Dermis blood vessel endothelial cell (primary cell): ENCODE data around the gene IL6ST. TPM values are rescaled to one million over a fixed set of nuclear protein-coding genes. Genes with fewer than 3 reads are reported as not detected.
A peak's percentile ranks its signal among the peaks of the same experiment; 100 is the strongest.
"Not testable (repeated sequence)": the region's sequence is repeated elsewhere in the genome, so short reads cannot be mapped to it uniquely, and the experiment has no call there.

Source experiments
- DNase-seq: peaks from one replicate; pipeline ENCODE4 v3.0.0; 2010
- total RNA-seq: library from RNA; depleted of rRNA; stranded (reverse); fragments of >200 nt; gene quantifications from 2 replicates; pipeline ENCODE4 v1.2.3, GENCODE V29; 2014

IL6ST gene
- total RNA-seq, 1 donor from 2014 or later: 749 TPM

DNA sequence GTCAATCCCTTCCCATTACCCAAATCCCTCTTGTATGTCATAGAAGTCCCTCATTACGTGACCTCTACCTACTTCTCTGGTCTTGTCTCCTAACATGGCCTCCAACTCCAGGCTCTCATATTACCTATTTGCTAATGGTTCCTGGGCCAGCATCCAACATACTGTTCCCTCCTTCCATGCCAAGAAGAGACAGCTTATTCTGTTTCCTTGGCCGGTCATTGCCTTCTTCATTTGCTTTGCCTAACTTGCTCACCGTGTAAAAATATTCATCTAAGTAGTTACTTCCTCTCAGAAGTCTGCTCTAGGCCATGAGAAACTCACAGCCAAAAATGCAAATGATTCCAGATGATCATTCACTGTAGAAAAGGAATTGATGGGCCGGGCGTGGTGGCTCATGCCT, 8.9 kb upstream of the IL6ST start:
- no peak for DNase-seq

DNA sequence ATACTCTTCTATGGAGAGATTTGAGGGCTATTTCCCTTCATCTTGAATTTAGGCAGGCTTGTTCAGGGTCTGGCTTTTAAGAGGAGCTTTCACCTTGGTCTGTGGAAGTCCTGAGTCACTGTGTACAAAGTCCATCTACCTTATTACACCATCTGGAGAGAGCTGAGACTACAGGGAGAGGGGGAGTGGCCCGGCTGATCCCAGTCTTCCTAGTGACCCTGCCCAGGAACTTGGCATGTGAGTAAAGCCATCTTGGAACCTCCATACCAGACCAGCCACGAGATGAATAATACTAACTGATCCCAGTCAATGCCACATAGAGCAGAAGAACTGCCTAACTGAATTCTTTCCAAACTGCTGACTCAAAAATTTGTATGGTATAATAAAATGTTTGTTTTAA, 8.4 kb upstream of the IL6ST start:
- DNase-seq: no peak

DNA sequence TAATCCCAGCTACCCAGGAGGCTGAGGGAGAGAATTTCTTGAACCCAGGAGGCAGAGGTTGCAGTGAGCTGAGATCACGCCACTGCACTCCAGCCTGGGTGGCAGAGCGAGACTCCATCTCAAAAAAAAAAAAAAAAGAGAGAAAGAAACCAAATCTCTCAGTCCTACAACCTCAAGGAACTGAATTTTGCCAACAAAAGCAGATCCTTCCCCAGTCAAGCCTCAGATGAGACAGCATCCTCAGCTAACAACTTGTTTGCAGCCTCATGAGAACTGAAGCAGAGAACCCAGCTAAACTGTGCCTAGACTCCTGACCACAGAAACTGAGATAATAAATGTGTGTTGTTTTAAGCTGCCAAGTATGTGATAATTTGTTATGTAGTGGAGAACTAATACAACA, 7.5 kb upstream of the IL6ST start:
- DNase-seq: no peak

DNA sequence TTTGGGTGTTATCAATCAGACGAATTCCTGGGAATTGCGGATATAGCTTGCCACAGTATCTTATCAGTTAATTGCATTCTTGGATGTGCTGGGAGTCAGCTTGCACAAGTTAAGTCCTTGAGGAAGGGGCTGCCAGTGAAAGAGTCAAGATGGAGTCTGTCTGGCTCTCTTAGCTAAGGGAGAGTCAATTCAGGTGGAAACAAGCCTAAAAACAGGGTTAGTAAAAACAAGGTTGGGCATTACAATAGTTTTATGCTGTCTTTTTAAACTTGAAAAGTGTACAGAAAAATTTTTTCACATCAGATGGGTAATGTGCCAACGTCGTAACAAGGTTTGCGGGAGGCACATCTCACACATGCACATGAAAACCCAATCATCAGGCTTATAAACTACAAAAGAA, 5.5 kb upstream of the IL6ST start:
- DNase-seq: not testable (repeated sequence)

DNA sequence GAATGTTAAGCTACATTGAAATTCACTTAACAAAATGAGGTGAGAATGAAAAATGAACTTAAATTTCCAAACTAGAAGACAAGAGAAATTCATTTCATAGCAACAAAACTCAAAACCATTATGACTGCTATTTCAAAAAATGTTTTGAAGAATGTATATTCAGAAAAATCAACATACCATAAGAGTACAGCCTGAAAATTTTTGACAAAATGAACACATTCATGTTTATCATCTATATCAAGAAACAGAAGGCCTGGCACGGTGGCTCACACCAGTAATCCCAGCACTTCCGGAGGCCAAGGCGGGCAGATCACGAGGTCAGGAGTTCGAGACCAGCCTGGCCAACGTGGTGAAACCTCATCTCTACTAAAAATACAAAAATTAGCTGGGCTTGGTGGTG, 4.2 kb upstream of the IL6ST start:
- DNase-seq: no peak

DNA sequence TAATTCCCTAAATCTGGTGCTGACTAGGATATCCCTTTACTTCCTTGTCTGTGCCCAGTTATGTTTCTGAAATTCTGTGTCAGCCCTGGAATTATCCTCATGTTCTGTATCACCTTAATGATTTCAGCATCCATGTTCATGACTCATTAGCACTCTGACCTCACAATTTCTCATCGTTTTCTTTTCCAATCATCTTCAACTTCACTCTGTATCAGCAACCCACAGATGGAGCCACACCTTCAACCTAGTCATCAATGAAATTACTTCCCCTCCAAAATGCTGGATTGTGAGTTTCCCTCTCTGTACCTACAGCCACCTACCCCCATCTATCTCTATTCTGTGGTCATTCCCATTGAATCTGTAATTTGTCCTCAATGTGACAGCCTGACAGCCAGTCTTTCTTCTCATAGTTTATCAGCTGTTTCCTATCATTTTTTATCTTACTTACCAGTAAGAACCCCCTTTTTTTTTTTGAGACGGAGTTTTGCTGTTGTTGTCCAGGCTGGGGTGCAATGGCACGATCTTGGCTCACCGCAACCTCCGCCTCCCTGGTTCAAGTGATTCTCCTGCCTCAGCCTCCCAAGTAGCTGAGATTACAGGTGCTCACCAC, 3.1 kb upstream of the IL6ST start:
- peak; percentile 38 for DNase-seq

DNA sequence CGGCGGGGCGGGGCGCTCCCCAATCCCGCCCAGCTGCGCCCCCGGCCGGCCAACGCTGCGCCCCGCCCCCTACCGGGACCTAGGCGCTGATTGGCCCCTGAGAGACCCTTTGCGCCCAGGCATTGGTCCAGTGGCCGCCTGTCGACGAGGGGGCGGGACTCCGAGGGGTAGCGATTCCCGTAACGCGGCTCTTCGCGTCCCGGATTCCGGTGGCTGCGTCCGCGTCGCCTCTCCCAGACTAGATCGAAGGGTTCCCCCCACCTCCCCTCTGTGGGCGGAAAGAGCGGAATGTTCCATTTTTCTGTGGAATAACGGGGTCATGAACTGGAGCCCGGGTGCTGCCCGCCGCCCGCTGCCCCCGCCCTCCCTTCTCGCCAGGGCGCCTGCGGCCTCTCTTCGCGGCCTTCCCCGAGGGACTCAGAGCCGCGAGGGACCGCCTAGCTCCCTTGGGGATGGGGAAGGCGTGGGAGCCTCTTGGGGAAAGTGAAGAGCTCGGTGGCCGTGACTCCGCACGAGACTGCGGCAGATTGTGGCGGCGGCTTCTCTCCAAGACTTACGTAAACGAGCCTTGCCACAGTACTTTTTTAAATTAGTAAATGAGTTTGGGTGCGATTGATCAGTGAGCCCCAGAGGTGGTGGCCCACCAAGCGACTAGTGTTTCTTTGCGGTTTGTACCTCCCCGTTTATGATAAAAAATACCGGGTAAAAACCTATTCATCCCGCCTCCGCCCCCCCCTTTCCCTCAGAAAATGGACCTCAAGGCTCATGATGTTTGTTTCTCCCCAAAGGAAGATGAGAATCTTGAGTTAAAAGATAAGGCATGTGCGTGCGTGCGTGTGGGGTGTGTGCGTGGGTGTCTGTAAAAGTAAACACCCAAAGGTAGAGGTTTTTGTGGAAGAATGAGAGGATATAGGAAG, 493 bp upstream of the IL6ST start:
- peak; percentile 99 for DNase-seq

DNA sequence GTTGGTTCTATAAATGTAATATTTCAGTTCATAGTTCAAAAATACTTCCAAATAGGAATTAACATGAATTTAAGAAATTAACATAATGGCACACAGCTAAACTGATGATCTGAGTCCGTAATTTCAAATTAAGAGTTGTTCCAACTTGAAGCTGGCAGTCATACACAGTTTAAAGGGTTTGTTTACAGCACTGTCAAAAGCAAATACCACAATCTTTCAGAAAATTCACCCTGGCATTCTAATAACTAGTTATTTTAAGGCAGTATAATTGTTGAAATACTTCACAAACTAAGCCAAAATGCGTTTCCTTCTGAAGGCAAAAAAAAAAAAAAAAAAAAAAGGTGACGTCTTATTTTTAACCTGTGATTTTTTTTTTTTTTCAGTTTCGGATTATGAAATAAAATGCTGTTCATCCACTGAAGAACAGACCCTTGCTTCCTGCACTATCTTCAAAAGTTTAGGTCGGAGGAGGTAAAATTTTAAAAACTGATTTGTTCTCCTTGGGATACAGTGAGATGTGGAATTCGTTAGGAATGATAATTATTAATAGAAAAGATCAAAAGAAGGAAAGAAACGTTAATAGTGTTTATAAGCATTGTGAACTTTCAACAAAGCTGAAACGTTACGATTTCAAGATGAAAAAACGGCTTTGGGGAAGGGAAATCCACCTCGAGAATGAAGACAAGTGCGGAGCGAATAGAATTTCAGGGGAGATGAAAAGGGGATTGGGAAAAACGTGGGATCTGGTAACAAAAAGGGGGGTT, 850 bp downstream of the IL6ST start:
- peak; percentile 27 for DNase-seq

DNA sequence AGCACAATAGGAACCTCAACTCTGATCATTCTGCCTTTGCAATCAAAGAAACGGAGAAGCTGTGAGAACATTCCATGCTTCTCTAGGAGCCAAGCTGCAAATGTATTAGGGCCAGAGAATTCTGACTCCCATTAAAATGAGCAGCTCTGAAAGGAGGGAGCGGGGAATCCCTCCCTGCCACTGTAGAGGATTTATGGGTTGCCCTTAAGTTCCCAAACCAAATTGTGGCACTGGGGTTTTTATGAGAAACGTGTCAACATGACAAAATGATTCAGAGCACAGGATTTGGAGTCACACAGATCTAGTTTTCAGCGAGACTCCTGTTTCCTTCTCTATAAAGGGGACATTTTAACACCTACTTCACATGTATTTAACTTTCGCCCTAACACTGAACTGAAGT, 1.8 kb downstream of the IL6ST start:
- peak; percentile 42 for DNase-seq

DNA sequence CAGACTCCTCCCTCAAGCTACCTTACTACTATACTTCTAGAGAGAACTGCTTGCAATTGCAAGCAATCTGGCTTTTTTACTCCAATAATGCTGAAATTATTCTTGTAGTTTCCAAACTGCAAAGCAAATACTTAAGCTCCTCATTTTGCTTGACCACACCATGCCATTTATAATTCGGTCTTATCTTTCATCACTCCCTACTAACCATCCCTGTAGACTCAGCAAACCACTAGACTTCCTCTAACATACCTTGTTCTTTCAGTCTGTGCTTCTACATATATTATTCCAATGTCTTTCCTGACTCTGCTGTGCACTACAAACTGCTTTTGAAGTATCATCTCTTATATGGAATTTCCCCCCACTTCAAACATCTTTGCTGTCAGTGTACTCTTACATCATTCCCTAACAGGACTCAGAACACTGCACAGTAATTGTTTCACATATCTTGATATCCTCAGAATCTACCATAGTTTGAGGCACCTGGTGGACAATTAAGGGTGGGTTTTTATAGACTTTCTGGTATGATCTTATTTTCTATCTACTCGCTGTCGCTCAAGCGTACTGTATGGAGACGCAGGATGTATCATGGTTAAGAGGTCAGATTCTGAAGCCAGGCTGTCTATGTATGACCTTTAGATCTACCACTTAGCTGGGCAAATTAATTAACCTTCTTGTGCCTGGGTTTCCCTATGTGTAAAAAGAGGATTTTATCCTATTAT, 2.8 kb downstream of the IL6ST start:
- peak; percentile 38 for DNase-seq

DNA sequence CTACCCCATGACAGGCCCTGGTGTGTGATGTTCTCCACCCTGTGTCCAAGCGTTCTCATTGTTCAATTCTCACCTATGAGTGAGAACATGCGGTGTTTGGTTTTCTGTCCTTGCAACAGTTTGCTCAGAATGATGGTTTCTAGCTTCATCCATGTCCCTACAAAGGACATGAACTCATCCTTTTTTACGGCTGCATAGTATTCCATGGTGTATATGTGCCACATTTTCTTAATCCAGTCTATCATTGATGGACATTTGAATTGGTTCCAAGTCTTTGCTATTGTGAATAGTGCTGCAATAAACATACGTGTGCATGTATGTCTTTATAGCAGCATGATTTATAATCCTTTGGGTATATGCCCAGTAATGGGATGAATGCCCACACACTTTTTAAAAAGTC, 3.9 kb downstream of the IL6ST start:
- not testable (repeated sequence) for DNase-seq

DNA sequence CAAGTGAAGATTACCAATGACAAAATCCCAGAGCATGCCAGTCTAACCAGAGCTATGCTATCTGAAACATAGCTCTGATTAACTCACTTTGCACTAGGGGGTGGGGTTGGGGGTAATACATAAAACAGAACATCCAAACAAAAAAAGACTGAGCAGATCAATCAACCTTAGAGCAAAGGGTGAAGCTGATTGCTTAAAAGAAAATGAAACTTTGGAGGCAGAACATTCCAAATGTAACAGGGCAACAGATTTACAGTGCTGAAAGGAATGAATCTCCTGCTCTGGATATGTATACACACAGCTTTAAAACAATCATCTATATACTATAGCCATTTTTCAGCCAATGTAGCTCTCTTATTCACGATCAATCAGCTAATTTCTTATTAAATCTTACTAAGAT, 4.9 kb downstream of the IL6ST start:
- DNase-seq: no peak

DNA sequence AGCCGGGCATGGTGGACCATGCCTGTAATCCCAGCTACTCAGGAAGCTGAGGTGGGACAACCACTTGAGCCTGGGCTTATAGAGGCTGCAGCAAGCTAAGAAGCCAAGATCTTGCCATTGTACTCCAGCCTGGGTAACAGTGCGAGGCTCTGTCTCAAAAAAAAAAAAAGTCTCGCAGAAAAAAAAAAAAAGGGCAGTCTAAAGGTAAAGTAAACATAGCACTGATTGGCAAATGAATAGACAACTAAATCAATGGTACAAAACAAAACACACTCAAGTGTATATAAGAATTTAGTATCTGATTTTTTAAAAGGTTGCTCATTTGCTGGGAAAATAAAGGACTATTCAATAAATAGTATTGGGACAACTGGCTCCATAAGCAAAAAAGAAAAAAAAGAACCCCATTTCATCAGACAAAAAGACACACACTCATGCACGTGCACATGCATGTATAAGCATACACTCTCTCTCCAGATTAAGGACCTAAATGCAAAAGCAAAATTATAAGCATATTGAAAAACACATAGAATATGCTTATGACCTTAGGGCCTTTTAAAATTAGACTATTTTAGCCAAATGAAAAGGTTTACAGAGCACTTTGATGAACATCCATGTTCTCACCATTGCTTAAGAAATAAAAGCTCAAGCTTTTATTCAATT, 5.7 kb downstream of the IL6ST start:
- DNase-seq: peak; percentile 25

DNA sequence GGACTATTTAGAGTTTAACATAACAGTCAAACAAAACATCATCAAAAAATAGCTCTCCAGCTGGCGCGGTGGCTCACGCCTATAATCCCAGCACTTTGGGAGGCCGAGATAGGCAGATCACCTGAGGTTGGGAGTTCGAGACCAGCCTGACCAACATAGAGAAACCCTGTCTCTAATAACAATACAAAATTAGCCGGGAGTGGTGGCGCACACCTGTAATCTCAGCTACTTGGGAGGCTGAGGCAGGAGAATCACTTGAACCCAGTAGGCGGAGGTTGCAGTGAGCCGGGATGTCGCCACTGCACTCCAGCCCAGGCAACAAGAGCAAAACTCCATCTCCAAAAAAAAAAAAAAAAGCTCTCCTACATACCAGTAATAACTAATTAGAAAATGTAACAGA, 6.3 kb downstream of the IL6ST start:
- not testable (repeated sequence) for DNase-seq

DNA sequence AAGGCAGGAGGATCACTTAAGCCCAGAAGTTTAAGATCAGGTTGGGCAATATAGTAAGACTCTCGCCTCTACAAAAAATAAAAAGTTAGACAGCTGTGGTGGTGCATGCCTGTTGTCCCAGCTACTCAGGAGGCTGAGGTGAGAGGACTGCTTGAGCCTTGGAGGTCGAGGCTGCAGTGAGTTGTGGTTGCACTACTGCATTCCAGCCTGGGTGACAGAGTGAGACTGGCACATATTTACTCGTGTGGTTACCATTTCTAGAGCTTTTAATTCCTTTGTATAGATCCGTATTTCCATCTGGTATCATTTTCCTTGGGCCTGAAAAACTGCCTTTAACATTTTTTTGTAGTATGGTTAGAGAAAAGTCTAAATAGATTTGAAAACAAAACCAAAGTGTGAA, 7.8 kb downstream of the IL6ST start:
- no peak for DNase-seq

DNA sequence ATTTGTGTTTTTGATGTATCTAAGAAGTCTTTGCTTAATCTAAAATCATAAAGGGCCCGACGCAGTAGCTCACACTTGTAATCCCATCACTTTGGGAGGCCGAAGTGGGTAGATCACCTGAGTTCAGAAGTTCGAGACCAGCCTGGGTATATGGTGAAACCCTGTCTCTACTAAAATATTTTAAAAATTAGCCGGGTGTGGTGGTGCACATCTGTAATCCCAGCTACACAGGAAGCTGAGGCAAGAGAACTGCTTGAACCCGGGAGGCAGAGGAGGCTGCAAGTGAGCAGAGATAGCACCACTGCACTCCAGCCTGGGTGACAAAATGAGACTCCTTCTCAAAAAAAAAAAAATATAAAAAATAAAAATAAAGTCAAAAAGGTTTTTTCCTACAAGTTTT, 9.6 kb downstream of the IL6ST start:
- DNase-seq: no peak

DNA sequence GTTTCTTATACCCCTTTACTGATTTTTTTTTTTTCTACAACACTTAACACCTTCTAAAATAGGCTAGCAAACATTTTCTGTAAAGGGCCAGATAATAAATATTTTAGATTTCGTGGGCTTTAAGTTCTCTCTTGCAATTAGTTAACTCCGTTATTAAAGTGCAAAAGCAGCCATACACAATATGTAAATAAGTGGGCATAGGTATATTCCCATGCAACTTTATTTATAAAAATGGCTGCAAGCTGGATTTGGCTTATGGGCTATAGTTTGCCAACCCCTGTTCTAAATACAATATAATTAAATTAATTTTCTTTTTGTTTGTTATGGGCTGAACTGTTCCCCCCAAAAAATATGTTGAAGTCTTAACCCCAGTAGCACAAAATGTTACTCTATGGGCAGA, 10.8 kb downstream of the IL6ST start:
- DNase-seq: no peak

DNA sequence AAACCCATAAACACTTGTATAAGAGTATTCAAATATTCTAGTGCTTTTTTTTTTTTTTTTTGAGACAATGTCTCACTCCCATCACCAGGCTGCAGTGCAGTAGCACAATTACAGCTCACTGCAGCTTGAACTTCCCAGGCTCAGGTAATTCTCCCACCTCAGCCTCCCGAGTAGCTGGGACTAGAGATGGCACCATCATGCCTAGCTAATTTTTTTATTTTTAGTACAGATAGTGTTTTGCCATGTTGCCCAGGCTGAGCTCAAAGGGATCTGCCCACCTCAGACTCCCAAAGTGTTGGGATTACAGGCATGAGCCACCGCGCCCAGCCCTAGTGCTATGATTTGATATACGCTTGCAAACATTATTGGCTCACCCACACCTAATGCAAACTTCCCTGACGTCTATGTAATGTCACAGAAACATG, 11.8 kb downstream of the IL6ST start:
- peak; percentile 45 for DNase-seq

DNA sequence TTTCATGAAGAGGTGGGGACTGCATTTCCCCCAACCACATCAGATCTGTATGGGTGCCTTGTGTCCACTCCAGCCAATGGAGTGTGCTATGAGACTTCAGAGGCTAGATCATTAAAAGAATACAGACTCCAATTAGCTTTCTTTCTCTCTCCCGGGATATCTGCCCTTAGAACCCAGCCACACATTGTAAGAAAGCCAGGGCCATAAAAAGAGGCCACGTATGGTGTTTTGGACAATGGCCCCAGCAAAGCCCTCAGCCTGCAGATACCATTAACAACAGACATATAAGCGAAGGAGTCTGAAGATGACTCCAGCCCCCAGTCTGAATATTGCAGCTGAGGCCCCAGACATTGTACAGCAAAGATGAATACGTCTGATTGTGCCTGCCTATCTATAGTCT, 21.5 kb downstream of the IL6ST start:
- no peak for DNase-seq

DNA sequence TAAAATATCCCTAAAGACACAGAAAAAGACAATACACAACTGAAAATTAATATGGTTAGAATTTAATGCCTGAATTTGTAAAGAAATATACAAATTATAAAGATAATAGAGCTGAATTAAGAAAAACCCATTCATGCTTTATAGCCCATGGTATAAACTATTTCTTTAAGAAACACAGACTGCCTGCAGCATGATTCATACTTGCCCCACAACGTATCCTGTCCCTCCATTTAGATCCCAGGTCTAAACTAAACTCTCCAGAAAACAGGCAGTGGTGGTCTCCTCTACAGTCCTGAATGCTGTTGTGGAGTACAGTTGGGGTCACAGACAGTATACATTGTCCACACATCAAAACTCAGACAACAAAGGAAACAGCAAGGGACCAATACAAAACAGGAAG, 24.8 kb downstream of the IL6ST start:
- peak; percentile 55 for DNase-seq

DNA sequence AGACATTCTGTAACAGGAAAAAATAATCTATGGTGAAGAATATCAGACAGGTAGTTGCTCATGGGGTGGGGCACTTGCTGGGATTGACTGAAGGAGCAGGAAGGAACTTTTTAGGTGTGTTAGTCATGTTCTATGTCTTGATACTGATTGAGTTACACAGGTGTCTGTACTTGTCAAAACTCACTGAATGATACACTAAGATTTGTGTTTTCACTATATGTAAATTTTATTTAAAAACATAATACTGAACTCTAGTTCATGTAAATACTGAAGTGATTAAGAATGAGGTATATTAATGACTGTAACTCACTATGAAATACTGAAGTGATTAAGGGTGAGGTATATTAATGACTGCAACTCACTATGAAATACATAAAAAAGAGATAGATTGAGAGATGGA, 28.5 kb downstream of the IL6ST start:
- no peak for DNase-seq

DNA sequence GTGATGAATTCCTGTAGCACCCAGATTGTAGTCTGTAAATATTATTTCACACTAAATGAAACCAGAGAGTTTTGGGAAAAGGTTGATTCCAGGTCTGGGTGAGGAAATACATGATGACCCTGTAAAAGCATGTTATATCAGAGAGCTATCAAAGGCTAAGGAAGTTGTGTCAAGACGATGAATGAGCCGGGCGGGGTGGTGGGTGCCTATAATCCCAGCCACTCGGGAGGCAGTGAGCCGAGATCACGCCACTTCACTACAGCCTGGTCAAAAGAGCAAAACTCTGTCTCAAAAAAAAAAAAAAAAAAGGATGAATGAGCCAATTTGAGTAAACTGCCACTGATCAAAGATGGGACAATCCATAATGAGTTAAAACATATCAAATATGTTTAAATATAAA, 29.2 kb downstream of the IL6ST start:
- no peak for DNase-seq
